Trophoblast cell (in vitro differentiated cells and primary cell): ENCODE results near the gene PSEN2.

Source experiments
- DNase-seq, 2 donors: peaks; one replicate each; pipeline ENCODE4 v3.0.0-alpha.2; 2016
- H2AFZ ChIP-seq: 2 replicates; pipeline ENCODE4 v1.6.1; 2013; ENCODE audit warnings: low read length, moderate library complexity, mild to moderate bottlenecking; ENCODE audit not compliant: insufficient read depth, poor library complexity
- H2AK5ac ChIP-seq: 2 replicates; pipeline ENCODE4 v1.6.1; 2013; ENCODE audit warnings: mild to moderate bottlenecking, low read length
- H2BK120ac ChIP-seq: 2 replicates; pipeline ENCODE4 v1.6.1; 2013; ENCODE audit warnings: low read length, mild to moderate bottlenecking, moderate library complexity; ENCODE audit not compliant: insufficient read depth, poor library complexity
- H2BK12ac ChIP-seq: 2 replicates; pipeline ENCODE4 v1.6.1; 2013; ENCODE audit warnings: mild to moderate bottlenecking, low read length, moderate library complexity
- H2BK5ac ChIP-seq: 2 replicates; pipeline ENCODE4 v1.6.1; 2013; ENCODE audit warnings: low read length, low read depth, moderate library complexity, mild to moderate bottlenecking; ENCODE audit not compliant: poor library complexity
- H3K14ac ChIP-seq: 2 replicates; pipeline ENCODE4 v1.6.1; 2013; ENCODE audit warnings: mild to moderate bottlenecking, low read length
- H3K18ac ChIP-seq: 2 replicates; pipeline ENCODE4 v1.6.1; 2013; ENCODE audit warnings: mild to moderate bottlenecking, low read length
- H3K23ac ChIP-seq: 2 replicates; pipeline ENCODE4 v1.6.1; 2013; ENCODE audit warnings: low read length
- H3K27ac ChIP-seq: 2 replicates; pipeline ENCODE4 v1.5.1; 2013; ENCODE audit warnings: low read depth, mild to moderate bottlenecking, inconsistent platforms, low read length, moderate library complexity
- H3K27me3 ChIP-seq: 2 replicates; pipeline ENCODE4 v1.6.1; 2013; ENCODE audit warnings: inconsistent platforms, mild to moderate bottlenecking, low read length, moderate library complexity; ENCODE audit not compliant: insufficient read depth
- H3K36me3 ChIP-seq, 2 experiments: 1 replicate in 1 of 2; 2 replicates in 1 of 2; pipeline ENCODE4 v1.6.1; 2013; ENCODE audit warnings: low read length in 2 of 2, mild to moderate bottlenecking in 2 of 2, moderate library complexity in 1 of 2; ENCODE audit not compliant: insufficient read depth in 2 of 2, control insufficient read depth in 1 of 2
- H3K4ac ChIP-seq: 2 replicates; pipeline ENCODE4 v1.6.1; 2013; ENCODE audit warnings: low read depth, mild to moderate bottlenecking, low read length, moderate library complexity
- H3K4me1 ChIP-seq, 2 experiments: 1 replicate in 1 of 2; 2 replicates in 1 of 2; pipeline ENCODE4 v1.6.1; 2013; ENCODE audit warnings: low read length in 2 of 2, mild to moderate bottlenecking in 2 of 2, moderate library complexity in 1 of 2; ENCODE audit not compliant: insufficient read depth in 2 of 2, control insufficient read depth in 1 of 2
- H3K4me2 ChIP-seq: 2 replicates; pipeline ENCODE4 v1.6.1; 2013; ENCODE audit warnings: inconsistent platforms, mild to moderate bottlenecking, low read length, moderate library complexity
- H3K4me3 ChIP-seq: 2 replicates; pipeline ENCODE4 v1.5.1; 2013; ENCODE audit warnings: mild to moderate bottlenecking, low read depth, low read length, inconsistent platforms
- H3K79me1 ChIP-seq: one replicate; pipeline ENCODE4 v1.6.1; 2013; ENCODE audit warnings: low read length
- H3K79me2 ChIP-seq: 2 replicates; pipeline ENCODE4 v1.6.1; 2013; ENCODE audit warnings: low read length, mild to moderate bottlenecking; ENCODE audit not compliant: control insufficient read depth, insufficient read depth, poor library complexity
- H3K9ac ChIP-seq: 2 replicates; pipeline ENCODE4 v1.6.1; 2013; ENCODE audit warnings: mild to moderate bottlenecking, low read length
- H3K9me3 ChIP-seq: 2 replicates; pipeline ENCODE4 v1.6.1; 2013; ENCODE audit warnings: low read depth, mild to moderate bottlenecking, control low read depth, inconsistent platforms, low read length; ENCODE audit not compliant: insufficient read depth
- H4K12ac ChIP-seq: 2 replicates; pipeline ENCODE4 v1.6.1; 2013; ENCODE audit warnings: low read depth, mild to moderate bottlenecking, low read length, moderate library complexity
- H4K8ac ChIP-seq: 2 replicates; pipeline ENCODE4 v1.6.1; 2013; ENCODE audit warnings: low read depth, mild to moderate bottlenecking, low read length, moderate library complexity
- H4K91ac ChIP-seq: one replicate; pipeline ENCODE4 v1.6.1; 2013; ENCODE audit warnings: low read depth, mild to moderate bottlenecking, low read length, moderate library complexity
- WGBS: extraction: QIAGEN DNeasy Blood & Tissue Kit; methylation state at CpG from one replicate; pipeline ENCODE4 v1.1.7; 2013; ENCODE audit warnings: missing lambda C conversion rate; ENCODE audit not compliant: insufficient read length, insufficient coverage; ENCODE audit errors: extremely low coverage; 5-methylcytosine and 5-hydroxymethylcytosine counted together

The PSEN2 gene

GRCh38 chr1:226870026-226870400, 403 bp upstream of the PSEN2 start:
- Histone ChIP-seq H2AFZ (peak overlapping the region; percentile 20), H3K4me1 (peaks cover 13 to 14% of the 10 kb centered on the region in 2 experiments), H2BK12ac (peak overlapping the region; percentile 45), H3K36me3 (no peaks in the 10 kb centered on the region), H3K27me3 (no peaks in the 10 kb centered on the region), H3K4me2 (peak overlapping the region; percentile 95), H2BK120ac (no peak overlapping the region), H3K79me2 (no peaks in the 10 kb centered on the region), H4K12ac (no peak overlapping the region), H4K91ac (no peak overlapping the region), H4K8ac (peak overlapping the region; percentile 74), H3K18ac (peak overlapping the region; percentile 38), H2AK5ac (no peak overlapping the region), H3K14ac (peak overlapping the region; percentile 59), H3K4me3 (peak overlapping the region; percentile 88), H3K27ac (no peak overlapping the region), H3K79me1 (peaks cover 3% of the 10 kb centered on the region), H3K23ac (no peak overlapping the region), H3K9me3 (no peaks in the 10 kb centered on the region), H2BK5ac (no peak overlapping the region), H3K4ac (no peak overlapping the region), H3K9ac (no peak overlapping the region)
- WGBS, result no CpG with 5 or more reads among the region's 7 CpGs
- peak; percentile 55 to 75 for DNase-seq

GRCh38 chr1:226871636-226872327, 1.4 kb downstream of the PSEN2 start:
- Histone ChIP-seq H3K79me2 (no peaks in the 10 kb centered on the region), H3K4me2 (no peak overlapping the region), H2AFZ (no peak overlapping the region), H3K18ac (no peak overlapping the region), H3K9me3 (no peaks in the 10 kb centered on the region), H4K12ac (no peak overlapping the region), H3K23ac (no peak overlapping the region), H3K27ac (no peak overlapping the region), H3K14ac (no peak overlapping the region), H4K8ac (no peak overlapping the region), H3K27me3 (no peaks in the 10 kb centered on the region), H2BK120ac (no peak overlapping the region), H2BK12ac (no peak overlapping the region), H3K79me1 (peaks cover 3% of the 10 kb centered on the region), H3K4me3 (no peak overlapping the region), H3K4me1 (peaks cover 16 to 17% of the 10 kb centered on the region in 2 experiments), H3K9ac (no peak overlapping the region), H3K4ac (no peak overlapping the region), H3K36me3 (no peaks in the 10 kb centered on the region), H2BK5ac (no peak overlapping the region), H4K91ac (no peak overlapping the region), H2AK5ac (no peak overlapping the region)
- WGBS, result no CpG with 5 or more reads among the region's 14 CpGs
- no peak for DNase-seq

GRCh38 chr1:226872437-226872836, 2.0 kb downstream of the PSEN2 start:
- H3K27ac ChIP-seq, result no peak overlapping the region
- H3K79me1 ChIP-seq, result peaks cover 3% of the 10 kb centered on the region
- no peak overlapping the region for H3K4me3 ChIP-seq
- H3K23ac ChIP-seq, result no peak overlapping the region
- H3K4me2 ChIP-seq, result no peak overlapping the region
- no peak overlapping the region for H4K91ac ChIP-seq
- H3K79me2 ChIP-seq, result no peaks in the 10 kb centered on the region
- no peaks in the 10 kb centered on the region for H3K36me3 ChIP-seq
- no peak overlapping the region for H2AK5ac ChIP-seq
- H2BK5ac ChIP-seq, result no peak overlapping the region
- DNase-seq, result peak in 1 of 2 donors; percentile 37
- H3K18ac ChIP-seq, result no peak overlapping the region
- H4K12ac ChIP-seq, result no peak overlapping the region
- no peaks in the 10 kb centered on the region for H3K27me3 ChIP-seq
- peaks cover 16 to 17% of the 10 kb centered on the region in 2 experiments for H3K4me1 ChIP-seq
- no CpG with 5 or more reads among the region's 7 CpGs for WGBS
- no peak overlapping the region for H4K8ac ChIP-seq
- H3K14ac ChIP-seq, result no peak overlapping the region
- no peak overlapping the region for H2BK120ac ChIP-seq
- no peak overlapping the region for H2AFZ ChIP-seq
- H2BK12ac ChIP-seq, result no peak overlapping the region
- H3K9me3 ChIP-seq, result no peaks in the 10 kb centered on the region
- no peak overlapping the region for H3K9ac ChIP-seq
- no peak overlapping the region for H3K4ac ChIP-seq

- Histone ChIP-seq H3K27me3 (no peaks in the 10 kb centered on the region), H3K9me3 (no peaks in the 10 kb centered on the region), H2BK12ac (no peak overlapping the region), H3K23ac (no peak overlapping the region), H3K79me1 (peaks cover 3% of the 10 kb centered on the region), H4K12ac (no peak overlapping the region), H4K91ac (no peak overlapping the region), H3K4ac (no peak overlapping the region), H2AK5ac (no peak overlapping the region), H3K79me2 (no peaks in the 10 kb centered on the region), H2BK120ac (no peak overlapping the region), H3K27ac (no peak overlapping the region), H3K14ac (no peak overlapping the region), H3K36me3 (no peaks in the 10 kb centered on the region), H3K18ac (peak overlapping the region; percentile 41), H3K4me3 (no peak overlapping the region), H3K4me1 (peaks cover 16 to 17% of the 10 kb centered on the region in 2 experiments), H4K8ac (no peak overlapping the region), H2AFZ (no peak overlapping the region), H3K4me2 (no peak overlapping the region), H2BK5ac (no peak overlapping the region), H3K9ac (no peak overlapping the region)
- DNase-seq, result no peak
- WGBS, result no CpG with 5 or more reads among the region's 7 CpGs
Measured at GRCh38 chr1:226873771-226874578, 3.6 kb downstream of the PSEN2 start.
